ENCODE measurements around the gene BCL11A.

GRCh38 chr2:60555066-60555782 is 1.8 kb upstream of the BCL11A start:
- TF ChIP-seq CTCF (conservative IDR thresholded peaks at IDR 0.05; ENCODE audit: low read depth, low read length), result peak; percentile 60
- TF ChIP-seq EZH2 (IDR thresholded peaks at IDR 0.05; ENCODE audit: borderline replicate concordance, low read depth, low read length, poor library complexity, severe bottlenecking), result peak; percentile 63

Measured in A673 (cell line).